ENCODE measurements around the gene THTPA.
"Not testable (repeated sequence)": the region's sequence is repeated elsewhere in the genome, so short reads cannot be mapped to it uniquely, and the experiment has no call there.

THTPA gene

GRCh38 chr14:23533652-23534435 is 22.2 kb upstream of the THTPA start:
- no peak for DNase-seq (ENCODE audit: low spot score)

DNA sequence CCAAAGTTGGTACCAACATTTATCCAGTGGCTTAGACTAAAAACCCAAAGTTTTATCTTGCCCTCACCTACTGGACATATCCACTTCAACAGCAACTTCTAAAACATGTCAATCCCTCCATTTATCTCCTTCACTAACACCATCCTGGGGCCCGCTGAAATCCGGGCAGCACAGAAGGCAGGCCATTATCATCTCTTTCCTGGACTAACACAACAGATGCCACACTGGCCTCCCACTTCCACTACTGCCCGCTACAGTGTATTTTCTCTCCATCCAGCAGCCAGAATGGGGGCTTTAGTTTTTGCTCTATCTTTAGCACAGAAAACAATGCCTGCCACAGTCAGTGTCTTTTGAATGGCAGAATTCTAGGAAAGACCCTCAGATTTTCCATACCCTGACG is 20.1 kb upstream of the THTPA start:
- no peak for DNase-seq (ENCODE audit: low spot score)

DNA sequence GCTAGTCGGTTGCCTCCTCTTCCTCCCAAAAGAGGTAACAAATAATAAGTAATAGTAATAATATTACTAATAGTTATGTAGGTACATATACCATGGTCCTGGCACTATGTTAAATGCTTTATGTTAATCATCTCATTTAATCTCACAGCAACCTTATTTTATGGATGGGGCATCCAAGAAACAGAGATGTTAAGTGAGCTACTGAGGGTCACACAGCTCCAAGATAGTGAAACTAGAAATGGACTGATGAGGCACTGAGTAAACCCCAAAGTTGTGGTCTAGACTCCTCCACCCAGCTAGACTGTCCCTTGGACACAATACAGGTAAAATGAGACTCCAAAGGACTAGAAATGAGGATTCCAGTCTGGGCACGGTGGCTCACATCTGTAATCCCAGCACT is 19.6 kb upstream of the THTPA start:
- DNase-seq (ENCODE audit: low spot score): no peak

DNA sequence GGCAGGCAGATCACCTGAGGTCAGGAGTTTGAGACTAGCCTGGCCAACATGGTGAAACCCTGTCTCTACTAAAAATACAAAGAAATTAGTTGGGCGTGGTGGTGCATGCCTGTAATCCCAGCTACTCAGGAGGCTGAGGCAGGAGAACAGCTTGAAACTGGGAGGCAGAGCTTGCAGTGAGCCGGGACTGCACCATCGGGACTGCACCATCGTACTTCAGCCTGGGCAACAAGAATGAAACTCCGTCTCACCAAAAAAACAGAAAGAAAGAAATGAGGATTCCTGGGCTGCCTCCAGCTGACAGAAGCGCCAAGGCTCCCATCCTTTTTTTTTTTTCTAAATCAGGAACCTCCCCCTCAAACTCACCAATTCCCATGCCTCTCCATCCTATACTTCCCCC is 19.2 kb upstream of the THTPA start:
- DNase-seq (ENCODE audit: low spot score): not testable (repeated sequence)

DNA sequence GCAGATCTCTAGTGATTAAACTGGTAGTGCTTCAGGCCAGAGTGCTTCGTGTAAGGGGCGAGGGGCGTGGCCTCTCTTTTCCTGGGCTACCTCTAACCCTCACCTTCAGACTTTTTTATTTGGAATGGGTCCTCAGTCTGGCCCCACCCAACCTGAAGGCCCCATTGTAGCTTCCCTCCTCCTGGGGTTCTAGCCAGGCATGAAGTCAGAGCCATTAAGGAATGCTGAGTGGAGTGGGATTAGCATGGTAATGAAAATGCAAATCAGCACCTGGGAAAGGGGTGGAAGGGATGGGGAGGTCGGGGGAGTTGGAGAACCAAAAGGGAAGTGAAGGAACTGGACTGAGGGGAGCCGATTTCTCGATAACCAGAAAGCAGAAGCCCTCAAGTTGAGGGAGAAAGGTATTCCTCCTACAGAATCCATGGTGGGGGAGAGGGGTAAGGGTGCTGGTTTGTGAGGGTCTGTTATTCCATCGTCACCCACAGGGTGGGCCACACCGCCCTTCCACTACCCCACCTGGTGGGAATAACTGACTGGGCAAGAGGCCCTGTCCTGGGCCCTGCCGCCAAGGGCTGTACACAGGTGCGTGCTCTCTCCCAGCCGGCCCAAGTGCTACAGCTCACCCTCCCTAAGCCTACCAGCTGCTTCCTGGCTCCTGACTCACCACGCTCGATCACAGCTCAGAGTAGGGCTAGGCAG is 18.6 kb upstream of the THTPA start:
- DNase-seq (ENCODE audit: low spot score): peak; percentile 57

- no peak for DNase-seq (ENCODE audit: low spot score)
These were observed 17.9 kb upstream of the THTPA start for GRCh38 chr14:23538050-23538718.

GRCh38 chr14:23538785-23539184 is 17.3 kb upstream of the THTPA start:
- DNase-seq (ENCODE audit: low spot score): no peak

DNA sequence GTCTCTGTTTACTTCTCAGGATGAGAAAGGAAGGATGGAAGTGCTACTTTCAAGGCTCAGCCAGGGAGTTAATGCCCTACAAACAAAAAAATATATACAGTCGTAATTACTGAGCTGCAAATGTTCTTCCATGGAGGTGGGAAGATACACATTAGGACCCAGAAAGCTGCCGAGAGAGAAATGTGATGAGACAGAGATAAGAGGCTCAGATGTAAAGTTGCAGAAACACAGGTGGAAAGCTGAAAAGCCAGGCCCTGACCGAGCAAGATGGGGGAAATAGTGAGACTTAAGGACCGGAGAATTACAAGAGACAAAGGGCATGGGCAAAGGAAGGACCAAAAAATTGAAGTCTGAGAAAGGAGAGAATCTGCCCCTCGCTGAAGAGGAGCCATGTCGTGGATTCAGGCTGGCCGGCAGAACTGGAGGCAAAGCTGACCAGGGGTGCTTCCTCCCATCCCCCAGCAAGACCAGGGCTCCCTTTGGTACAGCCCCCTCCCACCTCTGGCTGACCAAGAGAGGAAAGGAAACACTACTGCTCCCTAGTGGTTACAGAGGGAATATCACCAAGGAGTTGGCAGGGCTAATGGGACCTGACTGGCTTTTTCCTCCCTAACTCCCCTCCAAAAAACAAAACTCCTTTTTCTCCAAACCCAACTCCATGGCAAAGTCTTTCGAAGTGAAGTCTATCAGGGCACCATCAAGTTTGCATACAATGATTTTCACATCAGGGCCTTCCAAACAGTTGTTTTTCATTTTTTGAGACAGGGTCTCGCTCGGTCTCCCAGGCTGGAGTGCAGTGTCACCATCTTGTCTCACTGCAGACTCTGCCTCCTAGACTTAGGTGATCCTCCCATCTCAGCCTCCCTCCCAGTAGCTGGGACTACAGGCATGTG is 16.6 kb upstream of the THTPA start:
- peak; percentile 79 for DNase-seq (ENCODE audit: low spot score)

DNA sequence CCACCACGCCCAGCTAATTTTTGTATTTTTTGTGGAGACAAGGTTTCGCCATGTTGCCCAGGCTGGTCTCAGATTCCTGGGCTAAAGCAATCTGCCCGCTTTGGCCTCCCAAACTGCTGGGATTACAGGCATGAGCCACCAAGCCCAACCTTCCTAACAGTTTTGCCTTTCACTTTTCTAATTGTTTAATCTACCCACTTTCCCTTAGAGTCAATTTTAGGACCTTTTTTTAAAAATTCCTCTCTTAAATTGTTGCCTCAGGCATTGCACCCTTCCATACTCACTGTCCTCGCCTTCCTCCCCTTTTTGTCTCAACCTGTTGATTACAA is 16.0 kb upstream of the THTPA start:
- no peak for DNase-seq (ENCODE audit: low spot score)

DNA sequence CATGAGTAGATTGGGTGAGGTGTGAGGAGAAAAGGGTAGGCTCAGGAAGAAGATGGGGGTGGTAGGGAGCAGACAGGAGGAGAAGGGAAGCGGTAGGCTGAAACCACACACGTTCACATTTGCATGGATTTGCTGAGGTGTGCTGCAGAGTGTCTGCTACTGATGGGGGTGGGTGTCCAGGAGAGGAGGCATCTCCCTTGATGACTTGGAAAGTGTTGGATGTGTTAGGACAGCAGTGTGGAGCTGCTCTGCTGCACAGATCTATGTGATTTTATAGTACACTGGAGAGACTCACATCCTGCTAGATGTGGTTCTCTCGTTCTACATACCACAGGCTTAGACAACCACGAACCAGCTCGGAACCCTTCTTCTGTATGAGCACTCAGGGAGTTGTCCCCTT is 13.8 kb upstream of the THTPA start:
- DNase-seq (ENCODE audit: low spot score): no peak

DNA sequence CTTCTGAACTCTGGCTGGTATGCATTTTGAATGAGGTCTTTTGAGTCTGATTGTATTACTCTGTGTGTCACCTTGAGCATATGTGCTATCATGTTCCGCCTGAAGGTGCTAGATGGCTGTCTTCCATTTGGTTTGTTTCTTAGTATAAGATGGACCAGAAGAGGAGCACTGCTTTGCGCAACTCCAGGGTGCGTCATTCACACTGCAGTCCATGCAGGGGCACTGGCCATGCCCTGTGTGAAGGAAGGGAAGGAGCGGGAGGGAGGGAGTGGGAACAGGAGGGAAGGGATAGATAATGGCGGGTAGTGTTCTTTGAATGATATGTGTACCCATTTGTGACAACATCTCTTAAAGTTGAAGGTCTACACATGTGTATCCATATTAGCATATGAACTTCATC is 12.7 kb upstream of the THTPA start:
- DNase-seq (ENCODE audit: low spot score): no peak

GRCh38 chr14:23544511-23545447 is 11.3 kb upstream of the THTPA start:
- DNase-seq (ENCODE audit: low spot score): no peak

DNA sequence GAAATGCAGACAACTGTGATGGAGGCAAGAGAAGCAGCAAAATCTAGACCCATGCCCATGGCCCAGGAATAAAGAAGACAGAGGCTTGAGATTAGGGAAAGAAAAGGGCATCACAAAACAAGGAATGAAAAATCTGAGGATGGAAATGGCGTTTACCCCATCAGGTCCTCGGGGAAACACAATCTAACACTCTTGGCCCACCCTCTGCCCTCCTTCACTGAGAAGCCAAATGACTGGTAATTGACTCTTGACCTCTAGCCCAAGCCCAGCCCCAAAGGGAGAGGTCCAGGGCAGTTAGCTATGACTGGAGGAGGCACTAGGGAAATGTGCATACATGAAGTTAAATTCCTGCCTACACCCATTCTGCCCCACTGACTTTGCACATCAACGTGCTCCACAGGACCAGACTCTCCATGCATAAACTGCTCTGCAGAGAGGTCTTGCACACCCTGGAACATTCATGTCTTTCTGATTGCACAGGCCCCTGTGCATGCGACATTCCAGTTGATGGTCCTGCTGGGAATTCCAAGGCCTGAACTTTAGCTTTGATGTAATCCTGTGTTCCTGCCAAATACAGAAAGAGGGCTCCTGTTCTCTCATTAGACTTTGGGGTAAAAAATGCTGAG is 10.2 kb upstream of the THTPA start:
- no peak for DNase-seq (ENCODE audit: low spot score)

DNA sequence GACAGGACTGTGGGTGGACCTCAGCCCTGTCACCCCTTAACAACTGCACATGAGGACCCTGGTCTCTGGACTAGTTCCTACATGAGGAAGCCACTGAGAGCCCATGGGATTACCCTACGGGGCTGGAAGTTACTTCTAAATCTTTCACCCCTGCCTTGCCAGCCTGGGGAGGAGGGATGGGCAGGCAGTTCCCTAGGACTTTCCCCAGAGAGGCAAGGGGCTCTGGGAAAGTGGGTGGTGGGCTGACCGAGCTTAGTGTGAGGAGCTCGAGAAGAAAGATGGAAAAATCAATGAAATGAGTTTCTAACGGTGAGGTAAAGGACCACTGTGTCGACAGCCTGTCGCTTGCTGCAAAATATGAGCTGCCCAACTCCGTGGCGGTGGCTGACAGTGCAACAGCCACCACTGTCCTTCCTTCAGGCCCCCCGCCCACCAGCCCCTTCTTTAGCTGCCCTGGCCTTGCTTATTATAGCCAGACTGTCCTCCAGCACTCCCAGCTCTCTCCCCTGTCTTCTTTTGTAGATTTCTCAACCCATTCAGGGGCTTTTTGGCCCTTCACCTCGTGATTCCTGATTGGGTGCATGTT is 9.5 kb upstream of the THTPA start:
- no peak for DNase-seq (ENCODE audit: low spot score)

DNA sequence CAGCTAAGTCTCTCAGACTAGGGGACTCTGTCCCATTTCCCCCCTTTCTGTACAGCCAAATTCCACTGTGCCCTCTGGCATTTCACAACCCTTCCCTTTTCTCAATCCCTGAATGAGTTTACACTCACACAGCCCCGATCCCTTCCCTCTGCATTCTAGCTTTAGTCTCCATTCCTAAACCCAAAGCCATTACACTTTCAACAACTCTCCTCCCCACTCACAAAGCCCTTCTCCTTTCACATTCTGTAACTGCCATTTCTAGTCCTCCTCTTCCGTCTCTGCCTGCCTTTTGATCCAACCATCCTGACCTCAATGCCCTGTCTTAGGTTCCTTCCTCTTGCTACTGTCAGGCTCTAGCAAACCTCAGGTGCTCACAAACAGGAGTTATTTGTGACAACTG is 8.1 kb upstream of the THTPA start:
- DNase-seq (ENCODE audit: low spot score): no peak

GRCh38 chr14:23548351-23549318 is 7.4 kb upstream of the THTPA start:
- DNase-seq (ENCODE audit: low spot score): no peak

DNA sequence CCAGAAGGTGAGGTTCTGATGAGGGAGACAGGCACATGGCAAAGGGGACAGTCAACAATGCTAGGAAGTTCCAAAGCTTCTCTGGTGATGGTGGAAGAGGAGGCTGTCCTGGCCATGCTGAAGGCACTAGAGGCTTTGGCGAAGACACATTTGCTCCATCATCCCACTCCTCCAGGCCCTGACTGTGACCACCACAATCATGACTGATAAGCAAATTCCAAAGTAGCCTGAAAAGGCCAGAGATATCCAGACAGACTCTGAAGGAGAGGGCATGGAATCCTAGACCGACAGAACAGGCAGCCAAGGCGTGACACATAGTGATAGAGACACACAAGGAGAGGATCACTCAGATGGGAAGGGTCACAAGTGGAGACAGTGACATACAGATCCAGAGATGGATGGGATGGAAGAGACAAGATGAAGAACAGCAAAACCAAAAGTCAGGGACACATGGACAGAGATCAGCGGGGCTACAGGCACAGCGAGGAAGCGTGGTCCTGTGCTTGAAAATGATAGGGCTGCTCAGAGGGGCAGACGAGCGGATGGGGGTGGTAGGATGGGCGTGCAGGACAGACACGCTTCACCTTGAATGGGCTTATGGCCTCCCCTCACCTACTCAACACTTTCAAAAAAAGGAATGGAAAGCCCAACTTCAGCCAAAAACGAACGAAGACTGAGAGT is 5.8 kb upstream of the THTPA start:
- DNase-seq (ENCODE audit: low spot score): no peak

DNA sequence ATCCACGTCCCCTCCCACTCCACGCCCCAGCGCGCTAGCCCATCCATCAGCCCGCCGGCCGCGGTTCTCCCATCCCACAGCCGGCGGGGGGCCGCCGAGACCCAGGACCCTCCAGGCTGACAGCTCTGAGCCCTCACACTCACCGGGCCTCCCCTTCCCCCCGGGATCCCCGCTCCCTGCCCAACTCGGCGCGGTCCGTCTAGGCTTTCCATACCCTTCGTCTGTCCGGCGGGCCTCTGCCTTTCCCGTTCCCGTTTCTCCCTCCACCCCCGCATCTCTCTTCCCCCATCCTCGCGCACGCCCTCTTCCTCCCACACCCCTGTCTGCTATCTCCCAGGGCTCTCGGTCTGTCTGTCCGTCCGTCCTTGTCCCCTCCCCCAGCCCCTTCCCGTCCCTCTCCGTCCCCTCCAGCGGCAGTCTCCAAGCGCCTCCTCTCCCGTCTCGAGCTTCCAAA is 5.2 kb upstream of the THTPA start:
- peak; percentile 49 for DNase-seq (ENCODE audit: low spot score)

Data from D341Med (cell line).